ENCODE results near the gene TAS2R1. TPM values are rescaled to one million over a fixed set of nuclear protein-coding genes. Genes with fewer than 3 reads are reported as not detected.
A peak's percentile ranks its signal among the peaks of the same experiment; 100 is the strongest.

TAS2R1 gene
- total RNA-seq, 1 donor from 2014 or later, result not detected

DNA sequence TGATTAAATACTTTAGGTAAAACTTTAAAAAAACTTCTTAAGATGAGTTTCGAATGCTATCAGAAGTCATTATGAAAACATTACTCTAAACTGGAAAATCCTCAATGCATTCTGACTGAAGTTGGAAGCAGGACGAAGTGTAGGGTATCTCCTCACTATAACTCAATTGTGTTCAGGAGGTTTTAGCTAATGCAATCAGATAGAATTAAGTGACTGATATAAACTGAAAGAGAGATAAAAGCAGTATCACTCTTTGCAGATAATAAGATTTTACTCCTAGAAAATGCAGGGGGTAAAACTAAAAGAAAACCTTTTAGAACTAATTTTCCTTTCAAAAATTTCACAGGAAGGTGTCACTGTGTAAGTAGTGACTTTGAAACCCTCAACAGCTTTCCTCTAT is 22.1 kb downstream of the TAS2R1 start:
- TF ChIP-seq EZH2 (IDR thresholded peaks at IDR 0.05; ENCODE audit: insufficient read depth, low read length), result no peak
- TF ChIP-seq, protein P1, sequence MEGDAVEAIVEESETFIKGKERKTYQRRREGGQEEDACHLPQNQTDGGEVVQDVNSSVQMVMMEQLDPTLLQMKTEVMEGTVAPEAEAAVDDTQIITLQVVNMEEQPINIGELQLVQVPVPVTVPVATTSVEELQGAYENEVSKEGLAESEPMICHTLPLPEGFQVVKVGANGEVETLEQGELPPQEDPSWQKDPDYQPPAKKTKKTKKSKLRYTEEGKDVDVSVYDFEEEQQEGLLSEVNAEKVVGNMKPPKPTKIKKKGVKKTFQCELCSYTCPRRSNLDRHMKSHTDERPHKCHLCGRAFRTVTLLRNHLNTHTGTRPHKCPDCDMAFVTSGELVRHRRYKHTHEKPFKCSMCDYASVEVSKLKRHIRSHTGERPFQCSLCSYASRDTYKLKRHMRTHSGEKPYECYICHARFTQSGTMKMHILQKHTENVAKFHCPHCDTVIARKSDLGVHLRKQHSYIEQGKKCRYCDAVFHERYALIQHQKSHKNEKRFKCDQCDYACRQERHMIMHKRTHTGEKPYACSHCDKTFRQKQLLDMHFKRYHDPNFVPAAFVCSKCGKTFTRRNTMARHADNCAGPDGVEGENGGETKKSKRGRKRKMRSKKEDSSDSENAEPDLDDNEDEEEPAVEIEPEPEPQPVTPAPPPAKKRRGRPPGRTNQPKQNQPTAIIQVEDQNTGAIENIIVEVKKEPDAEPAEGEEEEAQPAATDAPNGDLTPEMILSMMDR (IDR thresholded peaks at IDR 0.05; ENCODE audit: insufficient read depth, low read depth, low read length), result no peak
- Histone ChIP-seq H2AFZ (ENCODE audit: low read depth, low read length) (no peak overlapping the region), H3K4me1 (ENCODE audit: insufficient read depth, low read length) (peaks cover 6% of the 10 kb centered on the region), H3K4me2 (ENCODE audit: low read length) (no peak overlapping the region), H3K79me2 (ENCODE audit: insufficient read depth, low read length) (no peaks in the 10 kb centered on the region), H3K9ac (ENCODE audit: low read length) (no peak overlapping the region), H3K36me3 (ENCODE audit: insufficient read depth, low read length) (no peaks in the 10 kb centered on the region), H3K4me3 (ENCODE audit: insufficient read depth, low read depth, low read length) (no peak overlapping the region), H3K9me3 (ENCODE audit: insufficient read depth, low read depth, low read length) (no peaks in the 10 kb centered on the region), H4K20me1 (ENCODE audit: insufficient read depth, low read length) (no peaks in the 10 kb centered on the region), H3K27ac (ENCODE audit: low read depth, low read length) (no peak overlapping the region), H3K27me3 (ENCODE audit: insufficient read depth, low read length) (no peaks in the 10 kb centered on the region)
- DNase-seq (ENCODE audit: low read depth) (no peak), FAIRE-seq (no peak)
- peaks cover 4% of the 10 kb centered on the region for H3K9me3 Mint-ChIP-seq (ENCODE audit: unreplicated experiment)
- no peaks in the 10 kb centered on the region for H3K36me3 Mint-ChIP-seq (ENCODE audit: low read depth, unreplicated experiment)
- no peak overlapping the region for H3K4me3 Mint-ChIP-seq (ENCODE audit: unreplicated experiment)
- no peaks in the 10 kb centered on the region for H3K27me3 Mint-ChIP-seq (ENCODE audit: low read depth, unreplicated experiment)
- H3K27ac Mint-ChIP-seq (ENCODE audit: unreplicated experiment), result no peak overlapping the region
- H3K4me1 Mint-ChIP-seq (ENCODE audit: low read depth, unreplicated experiment), result peaks cover 4% of the 10 kb centered on the region

DNA sequence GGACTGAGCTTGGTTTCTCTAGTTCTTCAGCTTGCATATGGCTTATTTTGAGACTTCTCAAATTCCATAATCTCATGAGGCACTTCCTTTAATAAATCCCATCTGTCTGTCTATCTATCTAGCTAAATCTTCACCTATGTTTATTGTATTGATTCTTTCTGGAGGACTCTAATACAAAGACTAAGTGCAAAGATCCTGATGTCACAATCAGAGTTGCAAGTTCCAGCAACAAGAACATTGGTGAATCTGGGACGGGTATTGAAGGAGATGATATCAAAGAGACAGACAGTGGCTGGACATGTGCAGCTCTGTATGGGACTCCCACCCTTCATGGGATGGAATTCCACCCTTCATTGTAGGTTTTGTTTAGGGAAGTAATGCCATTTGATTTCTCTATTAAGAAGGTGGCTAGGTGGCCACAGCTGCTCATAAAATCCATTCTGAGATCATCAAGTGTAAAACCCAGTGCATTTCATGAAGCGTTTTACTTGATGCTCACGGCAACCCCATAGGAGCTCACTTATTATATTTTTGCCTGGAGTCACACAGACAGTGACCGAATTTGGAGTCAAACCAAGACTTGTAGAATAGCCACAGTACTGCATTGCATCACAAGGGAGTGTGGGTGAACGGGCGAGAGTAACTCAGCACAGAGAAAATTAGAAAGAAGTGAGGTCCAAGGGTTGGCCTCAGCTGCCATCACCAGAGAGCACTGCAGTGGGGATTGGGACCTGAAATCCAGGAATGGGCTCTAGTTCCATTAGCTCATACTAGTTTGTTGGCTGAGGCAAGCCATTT is 24.9 kb downstream of the TAS2R1 start:
- Mint-ChIP-seq H3K27ac (ENCODE audit: unreplicated experiment) (no peak overlapping the region), H3K27me3 (ENCODE audit: low read depth, unreplicated experiment) (peaks cover 3% of the 10 kb centered on the region), H3K36me3 (ENCODE audit: low read depth, unreplicated experiment) (no peaks in the 10 kb centered on the region), H3K9me3 (ENCODE audit: unreplicated experiment) (no peaks in the 10 kb centered on the region), H3K4me3 (ENCODE audit: unreplicated experiment) (no peak overlapping the region), H3K4me1 (ENCODE audit: low read depth, unreplicated experiment) (peaks cover 4% of the 10 kb centered on the region)
- Histone ChIP-seq H3K36me3 (ENCODE audit: insufficient read depth, low read length) (no peaks in the 10 kb centered on the region), H3K4me2 (ENCODE audit: low read length) (no peak overlapping the region), H3K79me2 (ENCODE audit: insufficient read depth, low read length) (no peaks in the 10 kb centered on the region), H3K4me1 (ENCODE audit: insufficient read depth, low read length) (peaks cover 6% of the 10 kb centered on the region), H3K27me3 (ENCODE audit: insufficient read depth, low read length) (no peaks in the 10 kb centered on the region), H2AFZ (ENCODE audit: low read depth, low read length) (no peak overlapping the region), H4K20me1 (ENCODE audit: insufficient read depth, low read length) (no peaks in the 10 kb centered on the region), H3K27ac (ENCODE audit: low read depth, low read length) (no peak overlapping the region), H3K9me3 (ENCODE audit: insufficient read depth, low read depth, low read length) (no peaks in the 10 kb centered on the region), H3K9ac (ENCODE audit: low read length) (no peak overlapping the region), H3K4me3 (ENCODE audit: insufficient read depth, low read depth, low read length) (no peak overlapping the region)
- peak; percentile 5 for FAIRE-seq
- TF ChIP-seq, protein P1 (IDR thresholded peaks at IDR 0.05; ENCODE audit: insufficient read depth, low read depth, low read length), result no peak
- DNase-seq (ENCODE audit: low read depth), result no peak

DNA sequence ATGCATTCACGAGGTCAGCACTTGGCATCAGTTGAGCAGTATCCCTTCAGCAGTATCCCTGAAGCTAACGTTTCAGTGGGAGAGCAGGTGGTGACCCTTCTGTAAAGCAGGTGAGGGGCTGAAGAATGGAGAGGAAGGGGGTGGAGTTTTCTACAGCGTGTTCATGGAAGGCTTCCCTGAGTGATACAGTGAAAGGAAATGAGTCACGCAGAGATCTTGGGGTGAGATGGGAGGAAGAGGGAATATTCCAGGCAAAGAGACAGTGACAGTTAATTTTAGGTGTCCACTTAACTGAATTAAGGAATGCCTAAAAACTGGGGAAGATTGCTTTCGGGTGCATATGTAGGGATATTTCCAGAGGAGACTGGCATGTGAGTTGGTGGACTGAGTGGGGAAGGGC is 25.7 kb downstream of the TAS2R1 start:
- Histone ChIP-seq H2AFZ (ENCODE audit: low read depth, low read length) (no peak overlapping the region), H3K4me1 (ENCODE audit: insufficient read depth, low read length) (peaks cover 6% of the 10 kb centered on the region), H3K36me3 (ENCODE audit: insufficient read depth, low read length) (no peaks in the 10 kb centered on the region), H3K4me3 (ENCODE audit: insufficient read depth, low read depth, low read length) (no peak overlapping the region), H3K79me2 (ENCODE audit: insufficient read depth, low read length) (no peaks in the 10 kb centered on the region), H3K9ac (ENCODE audit: low read length) (no peak overlapping the region), H3K9me3 (ENCODE audit: insufficient read depth, low read depth, low read length) (no peaks in the 10 kb centered on the region), H3K27ac (ENCODE audit: low read depth, low read length) (no peak overlapping the region), H3K4me2 (ENCODE audit: low read length) (peak overlapping the region; percentile 12), H3K27me3 (ENCODE audit: insufficient read depth, low read length) (no peaks in the 10 kb centered on the region), H4K20me1 (ENCODE audit: insufficient read depth, low read length) (no peaks in the 10 kb centered on the region)
- no peak for FAIRE-seq
- no peaks in the 10 kb centered on the region for H3K36me3 Mint-ChIP-seq (ENCODE audit: low read depth, unreplicated experiment)
- TF ChIP-seq, protein P1 (IDR thresholded peaks at IDR 0.05; ENCODE audit: insufficient read depth, low read depth, low read length), result no peak
- TF ChIP-seq EZH2 (IDR thresholded peaks at IDR 0.05; ENCODE audit: insufficient read depth, low read length), result no peak
- DNase-seq (ENCODE audit: low read depth), result no peak
- peaks cover 4% of the 10 kb centered on the region for H3K4me1 Mint-ChIP-seq (ENCODE audit: low read depth, unreplicated experiment)
- H3K9me3 Mint-ChIP-seq (ENCODE audit: unreplicated experiment), result no peaks in the 10 kb centered on the region
- H3K27ac Mint-ChIP-seq (ENCODE audit: unreplicated experiment), result no peak overlapping the region
- H3K4me3 Mint-ChIP-seq (ENCODE audit: unreplicated experiment), result no peak overlapping the region
- H3K27me3 Mint-ChIP-seq (ENCODE audit: low read depth, unreplicated experiment), result peaks cover 3% of the 10 kb centered on the region
